ENCODE data around the gene USPL1.

Gene USPL1

DNA sequence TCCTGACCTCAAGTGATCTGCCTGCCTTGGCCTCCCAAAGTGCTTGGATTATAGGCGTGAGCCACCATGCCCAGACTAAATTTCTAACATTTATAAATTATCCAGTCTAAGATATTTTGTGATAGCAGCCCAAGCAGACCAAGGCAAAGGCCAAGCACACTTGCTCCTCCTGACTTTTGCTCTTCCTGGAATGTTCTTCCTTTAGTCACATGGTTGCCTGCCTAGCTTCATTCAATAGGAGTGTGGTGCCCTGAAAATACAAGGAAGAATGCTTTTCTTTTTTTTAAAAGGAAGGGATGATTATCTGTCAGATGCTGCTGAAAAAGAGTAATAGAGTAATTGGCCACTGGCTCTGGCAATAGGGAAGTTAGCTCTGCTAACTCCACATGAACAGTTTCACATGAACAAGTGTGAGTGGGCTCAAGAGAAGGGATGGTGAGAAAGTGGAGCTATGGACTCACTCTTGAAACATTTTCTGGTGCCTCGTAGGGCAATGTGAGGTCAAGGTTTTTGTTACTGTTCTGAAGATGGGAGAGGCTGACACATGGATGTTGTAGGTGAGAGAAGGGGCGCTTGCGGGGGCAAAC lies 47.1 kb downstream of the USPL1 start:
- DNase-seq, result no peak

DNA sequence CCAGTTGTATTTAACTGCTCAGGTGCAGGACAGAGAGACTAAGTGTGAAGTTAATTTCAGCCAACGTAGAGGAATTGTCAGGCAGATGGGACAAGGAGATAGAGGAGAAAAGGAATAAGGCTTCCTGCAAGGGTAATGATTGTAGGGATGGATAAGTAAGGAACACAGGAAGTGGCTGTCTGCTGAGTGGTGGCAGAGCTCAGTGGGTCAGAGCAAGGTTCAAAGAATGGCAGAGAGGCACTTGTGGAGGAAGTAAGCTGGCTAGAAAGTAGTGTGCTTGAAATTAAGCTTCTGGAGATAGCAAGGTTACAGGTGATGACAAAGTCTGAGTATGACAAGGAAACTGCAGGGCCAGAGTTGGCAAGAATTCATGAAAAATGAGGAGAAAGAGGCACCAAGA lies 47.9 kb downstream of the USPL1 start:
- DNase-seq, result no peak

- no peak for DNase-seq
These were observed 48.4 kb downstream of the USPL1 start for GRCh38 chr13:30666113-30666512.

DNA sequence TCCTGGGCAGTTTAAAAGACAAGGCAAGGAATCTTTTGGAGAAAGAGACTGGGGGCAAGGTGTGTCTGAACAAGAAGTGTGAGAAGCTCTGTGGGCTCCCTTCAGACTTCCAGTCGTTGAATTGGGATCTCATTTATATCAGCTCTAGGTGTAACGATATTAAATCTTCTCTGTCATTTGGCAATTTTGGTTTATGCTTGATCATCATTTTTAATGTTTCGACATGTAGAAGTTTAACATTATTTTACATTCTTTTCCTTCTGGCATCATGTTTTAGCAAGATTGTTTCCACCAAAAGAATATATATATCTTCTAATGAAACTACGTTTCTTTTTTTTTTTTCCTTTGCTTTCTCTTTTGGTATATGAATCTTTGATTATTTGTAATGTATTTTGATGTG lies 49.3 kb downstream of the USPL1 start:
- no peak for DNase-seq

DNA sequence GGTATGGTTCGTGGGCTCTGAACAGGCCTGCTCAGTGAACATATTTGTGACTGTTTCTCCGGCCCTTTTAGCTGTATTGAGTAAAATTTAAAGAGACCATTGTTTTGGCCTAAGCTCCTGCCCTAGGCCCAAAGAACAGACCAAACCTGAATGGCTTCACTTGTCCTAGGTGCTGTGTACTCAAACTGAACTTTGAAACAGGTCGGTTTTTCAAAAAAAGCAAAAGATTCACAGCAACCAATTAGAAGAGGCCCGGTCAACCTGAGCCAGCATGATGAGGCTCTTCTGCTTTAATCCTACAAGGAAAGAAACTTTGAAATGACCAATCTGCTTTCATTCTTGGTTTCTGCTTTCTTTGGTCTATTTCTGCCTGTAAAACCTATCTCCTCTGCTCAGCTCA lies 50.6 kb downstream of the USPL1 start:
- DNase-seq, result no peak

DNA sequence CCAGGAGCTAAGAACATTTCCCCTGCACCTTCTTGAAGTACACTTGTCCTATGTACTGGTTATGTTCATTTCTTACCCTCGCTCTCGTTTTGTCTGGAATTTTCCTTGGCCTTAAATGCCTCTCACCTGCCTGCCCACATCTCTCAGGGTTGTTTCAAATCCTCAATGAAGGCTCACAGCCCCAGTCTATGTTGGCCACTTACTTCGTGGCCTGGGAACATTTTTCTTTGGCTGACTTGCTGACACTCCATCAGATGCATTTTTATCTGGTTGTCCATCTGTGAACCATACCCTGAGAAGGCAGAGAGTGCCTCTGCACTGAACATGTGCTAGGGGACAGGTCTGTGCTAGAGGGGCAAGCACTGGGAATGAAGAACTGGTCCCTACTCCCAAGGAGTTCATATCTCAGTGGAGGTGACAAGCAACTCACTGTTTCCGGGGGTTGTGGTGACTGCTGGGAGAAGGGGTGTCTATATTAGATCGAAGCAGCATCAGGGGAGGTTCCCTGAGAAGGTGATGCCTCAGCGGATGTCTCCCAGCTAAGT lies 53.6 kb downstream of the USPL1 start:
- DNase-seq, result no peak

DNA sequence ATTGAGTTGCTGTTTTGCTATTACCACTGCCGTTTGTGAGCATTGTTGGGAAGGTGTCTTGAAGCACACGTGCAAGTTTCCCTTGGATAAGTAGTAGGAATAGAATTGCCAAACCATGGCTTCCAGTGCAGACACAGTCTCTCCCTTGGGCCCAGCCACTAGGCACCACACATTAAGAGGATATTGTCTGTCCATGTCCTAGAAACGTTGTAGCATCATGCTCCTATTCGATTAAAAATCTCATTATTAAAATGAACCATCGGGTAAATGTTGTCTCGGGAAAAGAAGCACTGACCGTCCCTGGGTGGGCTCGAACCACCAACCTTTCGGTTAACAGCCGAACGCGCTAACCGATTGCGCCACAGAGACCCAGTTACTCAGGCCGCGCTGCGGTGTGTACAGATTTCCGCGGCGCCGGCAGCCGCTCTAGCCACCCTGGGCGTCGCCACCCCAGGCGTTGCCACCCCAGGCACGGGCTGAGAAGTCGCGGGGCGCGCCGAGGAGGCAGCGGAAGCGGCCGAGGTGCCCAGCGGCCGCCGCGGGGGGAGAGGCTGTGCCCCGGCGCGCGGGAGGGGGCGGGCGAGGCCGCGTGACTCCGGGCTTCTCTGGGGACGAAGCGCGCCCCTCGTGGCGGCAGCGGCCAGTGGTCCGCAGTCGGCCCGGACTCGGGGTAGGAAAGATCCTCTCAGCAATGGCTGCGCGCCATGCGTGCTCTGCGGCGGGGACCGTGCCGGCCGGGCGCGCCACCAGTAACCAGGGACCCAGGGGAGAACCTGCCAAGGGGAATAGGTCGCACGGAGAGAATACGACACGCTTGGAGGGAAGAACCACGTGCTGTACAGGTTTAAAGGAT lies 56.2 kb downstream of the USPL1 start:
- peak; percentile 96 for DNase-seq

- no peak for DNase-seq
These were observed 58.0 kb downstream of the USPL1 start for GRCh38 chr13:30675717-30676116.

- DNase-seq, result no peak
These were observed 59.0 kb downstream of the USPL1 start for GRCh38 chr13:30676672-30677071.

GRCh38 chr13:30679483-30680330 lies 62.0 kb downstream of the USPL1 start:
- peak in 1 of 2 experiments; percentile 44 for DNase-seq

- no peak for DNase-seq
These were observed 64.1 kb downstream of the USPL1 start for GRCh38 chr13:30681843-30682242.

GRCh38 chr13:30685320-30685859 lies 67.7 kb downstream of the USPL1 start:
- DNase-seq, result no peak

DNA sequence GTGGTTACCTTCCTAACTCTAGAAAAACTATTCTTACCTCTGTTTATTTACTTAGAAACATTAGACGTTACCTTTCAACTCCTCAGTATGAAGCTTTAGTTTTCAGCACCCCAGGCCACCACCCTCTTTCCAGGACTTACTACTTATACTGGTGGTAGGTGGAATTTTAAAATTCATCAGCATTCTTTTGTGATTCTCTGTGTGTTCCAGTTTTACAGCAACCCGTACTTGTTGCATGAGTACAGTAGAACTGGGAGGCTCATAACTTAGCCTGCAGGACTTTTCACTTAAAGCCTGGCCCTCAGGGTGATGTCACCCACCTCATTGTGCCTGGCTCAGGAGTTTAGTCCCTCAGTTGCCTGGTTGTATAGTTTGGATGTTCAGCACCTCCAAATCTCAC lies 68.3 kb downstream of the USPL1 start:
- DNase-seq, result no peak

- no peak for DNase-seq
These were observed 69.9 kb downstream of the USPL1 start for GRCh38 chr13:30687601-30688000.

- DNase-seq, result no peak
These were observed 72.0 kb downstream of the USPL1 start for GRCh38 chr13:30689752-30690151.

DNA sequence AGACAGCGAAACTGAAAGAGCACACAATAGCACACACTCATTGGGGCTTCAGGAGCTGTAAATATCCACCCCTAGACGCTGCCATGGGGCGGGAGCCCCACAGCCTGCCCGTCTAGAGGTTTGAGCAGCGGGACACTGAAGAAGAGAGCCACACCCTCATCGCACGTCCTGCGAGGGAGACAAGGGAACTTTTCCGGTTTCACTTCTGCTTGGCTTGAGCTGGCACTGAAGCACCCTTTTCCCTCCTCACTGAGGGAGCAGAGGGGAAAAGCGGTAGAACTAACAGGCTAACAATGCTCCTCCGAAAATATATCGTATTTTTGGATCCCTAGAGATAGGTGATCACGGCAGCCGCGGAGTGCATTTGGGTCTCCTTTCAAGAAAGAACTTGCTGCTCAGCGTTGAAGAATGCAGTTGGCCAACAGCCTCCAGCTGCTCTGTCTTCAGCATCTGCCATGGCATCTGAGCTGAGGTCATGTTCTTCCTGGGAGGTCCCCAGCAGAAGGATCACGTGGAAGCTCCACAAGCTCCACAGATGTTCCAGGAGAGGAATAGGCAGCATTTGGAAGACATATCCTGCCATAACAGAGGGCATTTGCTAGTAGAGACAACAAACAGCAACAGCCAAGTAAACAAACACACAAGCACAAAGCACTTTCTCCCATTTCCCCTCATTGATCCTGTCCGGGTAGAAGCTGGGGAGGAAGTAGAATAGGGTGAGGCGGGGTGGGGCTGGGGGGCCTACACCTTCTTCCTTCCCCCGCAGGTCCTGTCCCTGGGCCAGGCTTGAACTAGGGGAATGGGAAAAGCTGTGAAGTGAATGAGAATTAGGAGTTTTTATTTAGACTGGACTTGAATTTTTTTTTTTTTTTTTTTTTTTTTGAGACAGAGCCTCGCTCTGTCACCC lies 72.8 kb downstream of the USPL1 start:
- no peak for DNase-seq

DNA sequence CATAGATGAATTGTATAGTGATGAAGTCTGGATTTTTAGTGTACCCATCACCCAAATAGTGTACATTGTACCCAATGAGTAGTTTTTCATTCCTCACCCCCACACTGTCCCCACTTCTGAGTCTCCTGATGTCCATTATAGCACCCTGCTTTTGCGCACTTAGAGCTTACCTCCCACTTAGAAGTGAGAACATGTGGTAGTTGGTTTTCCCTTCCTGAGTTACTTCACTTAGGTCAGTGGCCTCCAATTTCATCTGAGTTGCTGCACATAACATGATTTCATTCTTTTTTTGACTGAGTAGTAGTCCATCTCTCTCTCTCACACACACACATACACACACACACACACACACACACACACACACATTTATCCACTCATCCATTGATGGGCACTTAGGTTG lies 74.4 kb downstream of the USPL1 start:
- DNase-seq, result no peak

DNA sequence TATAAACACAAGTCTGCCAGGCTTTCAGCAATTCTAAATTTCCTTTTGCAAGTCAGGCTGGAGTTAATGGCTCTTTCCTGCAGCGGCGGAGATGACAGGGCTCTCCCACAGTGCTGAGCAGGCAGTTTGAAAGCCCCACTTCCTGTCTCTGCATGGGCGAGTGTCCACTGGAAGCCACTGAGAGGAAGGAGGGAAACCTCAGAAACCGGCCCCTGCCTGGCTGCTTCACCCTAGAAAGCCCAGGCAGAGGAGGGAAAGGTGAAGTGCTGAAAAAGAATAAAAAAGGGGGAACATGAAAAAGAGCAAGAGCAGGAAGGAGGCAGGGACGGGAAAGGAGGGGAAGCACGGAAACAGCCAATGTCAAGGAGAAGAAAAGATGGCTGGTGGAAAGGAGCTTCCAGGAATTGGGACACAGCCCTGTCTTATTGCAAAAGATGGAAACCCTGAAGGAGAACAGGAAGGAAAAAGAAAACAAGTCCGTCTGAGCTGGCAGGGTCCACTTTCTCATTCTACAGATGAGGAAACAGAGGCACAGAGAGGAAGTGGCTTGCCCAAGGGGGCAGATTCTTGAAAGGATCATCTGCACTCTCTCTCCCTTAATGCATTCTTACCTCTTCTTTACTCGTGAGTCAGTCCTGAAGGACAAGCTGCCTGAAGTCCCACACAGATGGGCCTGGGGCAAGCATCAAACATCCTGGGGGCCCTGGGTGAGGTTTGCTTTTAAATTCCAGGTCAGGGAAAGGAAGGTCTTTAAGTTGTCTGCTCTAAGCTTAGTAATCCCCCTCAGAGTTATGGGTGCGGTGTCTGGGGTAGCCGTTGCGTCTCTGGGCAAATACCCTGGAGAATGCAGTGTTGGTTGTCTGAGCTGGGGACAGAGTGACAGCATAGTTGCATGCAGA lies 78.8 kb downstream of the USPL1 start:
- DNase-seq, result no peak

DNA sequence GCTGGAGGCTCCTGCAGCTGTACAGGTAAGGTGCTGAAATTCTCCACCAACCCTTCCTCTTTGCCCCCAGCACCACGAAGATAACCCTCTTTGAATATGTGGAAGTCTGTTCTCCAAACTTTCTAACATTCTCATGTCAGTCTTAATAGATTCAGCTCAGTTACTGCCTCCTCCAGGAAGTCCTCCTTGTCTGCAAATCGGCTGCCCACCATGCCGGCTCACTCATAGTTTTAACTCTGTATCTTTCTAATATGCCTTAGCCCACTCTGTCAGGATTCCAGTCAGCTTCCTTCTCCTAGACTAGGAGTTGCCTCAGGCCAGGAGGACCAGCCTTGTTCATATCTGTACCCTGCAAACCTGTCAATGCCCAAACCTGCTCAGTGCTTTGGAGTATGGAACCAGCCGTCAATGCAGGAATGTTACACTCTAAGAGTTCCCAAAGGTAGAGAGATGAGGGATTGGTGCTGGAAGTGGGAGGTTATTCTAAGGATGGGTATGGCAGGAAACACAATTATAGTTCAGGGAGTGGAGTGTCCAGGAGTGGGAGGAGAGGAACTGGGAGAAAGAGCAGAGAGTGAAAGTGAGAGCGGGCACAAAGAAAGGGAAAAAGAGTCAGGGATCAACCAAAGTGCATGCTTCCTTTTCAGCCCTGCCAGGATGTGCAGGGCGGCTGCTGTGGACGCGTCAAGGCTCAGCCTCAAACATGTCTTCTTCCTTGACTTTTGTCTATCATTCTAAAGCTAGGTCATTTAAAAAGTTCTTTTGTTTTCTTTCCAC lies 79.6 kb downstream of the USPL1 start:
- no peak for DNase-seq

- no peak for DNase-seq
These were observed 80.3 kb downstream of the USPL1 start for GRCh38 chr13:30697996-30698401.
